Right kidney (tissue), 9 donors: ENCODE data around the gene PEAR1.

Experiments used
- DNase-seq: peaks from one replicate; pipeline ENCODE4 v3.0.0-alpha.2; 2016
- long read RNA-seq, 8 donors: transcript quantifications; one replicate each; lab custom pipeline, GENCODE V29; 2026

PEAR1 gene
- long read RNA-seq, donor 1, partial matches to known transcripts, result 11 of 11 reads
- long read RNA-seq, donor 1, other reads (novel, unspliced or antisense), result 0 of 11 reads
- long read RNA-seq, donor 2, partial matches to known transcripts, result 7 of 7 reads
- long read RNA-seq, donor 2, other reads (novel, unspliced or antisense), result 0 of 7 reads
- long read RNA-seq, donor 3, partial matches to known transcripts, result 5 of 5 reads
- long read RNA-seq, donor 3, other reads (novel, unspliced or antisense), result 0 of 5 reads
- long read RNA-seq, donor 4, full-length matches to known transcripts, result 3 of 3 reads
- long read RNA-seq, donor 4, partial matches to known transcripts, result 0 of 3 reads
- long read RNA-seq, donor 4, other reads (novel, unspliced or antisense), result 0 of 3 reads
- long read RNA-seq, donor 5, result 0 reads
- long read RNA-seq, donor 6, partial matches to known transcripts, result 40 of 40 reads
- long read RNA-seq, donor 6, other reads (novel, unspliced or antisense), result 0 of 40 reads
- long read RNA-seq, donor 7, partial matches to known transcripts, result 0 of 1 reads
- long read RNA-seq, donor 7, other reads (novel, unspliced or antisense), result 0 of 1 reads
- long read RNA-seq, donor 8, full-length matches to known transcripts, result 3 of 11 reads
- long read RNA-seq, donor 8, partial matches to known transcripts, result 8 of 11 reads
- long read RNA-seq, donor 8, other reads (novel, unspliced or antisense), result 0 of 11 reads

DNA sequence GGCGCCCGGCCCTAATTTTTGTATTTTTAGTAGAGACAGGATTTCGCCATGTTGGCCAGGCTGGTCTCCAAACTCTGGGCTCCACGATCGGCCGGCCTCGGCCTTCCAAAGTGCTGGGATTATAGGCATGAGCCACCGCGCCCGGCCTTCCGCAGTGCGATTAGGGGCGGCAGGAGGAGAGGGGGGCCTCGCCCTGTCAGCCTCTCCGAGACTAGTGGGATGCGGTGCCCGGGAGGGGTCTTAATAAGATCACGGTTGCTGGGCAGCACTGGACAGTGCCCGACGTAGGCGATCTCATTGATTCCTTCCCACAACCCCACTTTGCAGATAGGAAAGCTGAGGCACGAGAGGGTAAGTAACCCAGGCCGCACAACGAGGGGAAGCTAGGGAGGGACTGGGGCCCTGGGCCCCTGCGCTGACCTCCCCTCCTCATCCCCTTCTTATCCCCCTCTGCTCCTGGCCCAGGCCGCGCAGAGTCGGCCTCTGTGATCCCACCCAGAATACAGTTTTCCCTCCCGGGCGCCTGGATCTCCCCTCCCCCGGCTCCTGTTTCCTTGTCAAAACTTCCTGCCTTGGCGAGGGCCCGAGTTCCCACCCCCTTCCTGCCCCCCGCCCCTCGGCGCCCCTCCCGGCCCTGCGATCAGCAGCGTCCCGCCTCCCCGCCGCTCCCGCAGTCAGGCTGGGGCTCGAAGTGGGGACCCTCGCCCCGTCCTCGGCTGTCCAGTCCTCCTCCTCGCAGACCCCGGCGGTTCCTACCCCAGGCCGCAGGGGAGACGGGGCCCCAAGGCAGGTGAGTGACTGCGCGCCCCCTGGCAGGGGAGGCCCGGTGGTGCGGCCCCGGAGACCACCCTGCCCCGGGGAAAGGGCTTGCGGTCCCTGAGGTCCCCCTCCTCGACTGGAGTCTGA lies at the start of gene PEAR1:
Gene PEAR1, plus strand, starts transcription at position 671 of the 906 bp plus-strand sequence. CDS start 10,209 bp downstream, outside the sequence.
- DNase-seq, result peak; percentile 69

GRCh38 chr1:156844102-156844501 lies 49.4 kb upstream of the PEAR1 start:
- no peak for DNase-seq

DNA sequence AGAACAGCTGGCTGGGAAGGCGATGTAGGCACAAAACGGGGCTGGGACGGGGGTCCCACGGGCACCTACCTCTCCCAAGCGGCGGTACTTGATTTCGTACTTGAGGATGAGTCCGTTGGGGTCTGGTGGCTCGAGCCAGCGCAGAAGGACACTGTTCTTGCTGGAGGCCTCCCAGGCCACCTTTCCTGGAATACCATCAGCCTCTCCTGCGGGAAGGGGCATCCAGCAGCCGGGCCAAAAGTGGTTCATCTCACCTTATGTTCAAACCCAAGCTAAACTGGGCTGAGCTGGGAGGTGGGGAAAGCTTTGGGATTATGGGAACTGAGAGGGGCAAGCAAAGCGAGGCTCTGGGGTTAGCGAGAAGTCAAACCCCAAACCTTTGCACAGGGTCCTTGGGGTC lies 48.9 kb upstream of the PEAR1 start:
- DNase-seq, result no peak

- DNase-seq, result no peak
Measured at GRCh38 chr1:156845055-156845952, 48.2 kb upstream of the PEAR1 start.

GRCh38 chr1:156845953-156846545 lies 47.5 kb upstream of the PEAR1 start:
- no peak for DNase-seq

DNA sequence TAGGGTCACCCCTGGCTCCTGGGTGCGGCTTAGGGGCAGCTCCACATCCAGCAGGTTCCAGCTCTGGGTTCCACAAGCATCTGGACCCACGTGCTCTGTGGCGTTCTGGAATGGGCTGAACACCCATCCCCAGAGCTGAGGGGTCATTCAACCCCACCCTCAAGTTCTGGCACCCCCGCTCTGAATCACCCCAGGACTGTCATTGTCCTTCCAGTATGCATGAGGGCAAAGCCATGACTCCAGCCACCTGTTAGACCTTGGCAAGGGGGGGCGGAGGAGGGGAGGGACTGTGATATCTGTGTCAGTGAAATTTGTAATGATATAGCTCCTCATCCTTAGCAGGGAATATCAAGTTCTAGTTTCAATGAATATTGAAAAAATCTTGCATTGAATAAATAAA lies 46.9 kb upstream of the PEAR1 start:
- no peak for DNase-seq

DNA sequence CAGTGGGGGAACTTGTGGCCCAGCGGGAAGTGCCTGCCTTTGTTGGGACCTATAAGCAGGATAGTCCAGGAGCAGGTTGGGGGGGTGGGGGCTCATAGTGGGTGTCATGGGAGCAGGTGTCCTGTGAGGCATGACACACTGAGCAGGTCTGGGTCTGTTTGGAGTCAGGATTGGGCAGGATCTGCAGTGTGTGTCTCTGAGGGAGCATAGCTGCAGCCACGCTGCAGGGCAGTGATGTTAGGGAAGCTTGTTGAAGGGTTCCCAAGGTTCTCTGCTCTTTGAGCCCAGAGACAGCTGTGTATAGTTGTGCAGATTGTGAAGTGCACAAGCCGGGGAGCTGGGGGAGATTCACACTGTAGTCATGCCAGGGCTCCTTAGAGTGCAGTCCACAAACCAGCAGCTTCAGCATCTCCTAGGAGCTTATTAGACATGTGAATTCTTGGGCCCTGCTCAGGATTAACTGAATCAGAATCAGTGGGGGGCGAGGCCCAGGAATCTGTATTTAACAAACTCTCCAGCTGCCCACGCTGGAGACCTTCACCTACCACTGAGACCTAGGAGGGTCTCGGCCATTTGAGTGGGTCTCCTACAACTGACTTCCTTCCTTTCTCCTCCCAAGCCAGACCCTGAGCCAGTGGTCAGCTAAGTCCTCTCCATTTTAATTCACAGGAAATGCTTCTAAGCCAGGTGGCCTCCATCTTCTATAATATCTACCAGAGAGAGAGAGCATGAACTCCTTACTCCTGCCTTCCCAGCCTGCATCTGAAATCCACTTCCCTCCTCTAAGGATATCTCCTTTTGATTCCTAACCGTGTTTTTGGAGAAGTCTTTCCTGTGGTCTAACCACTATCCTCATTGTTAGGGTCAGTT lies 45.7 kb upstream of the PEAR1 start:
- DNase-seq, result no peak

GRCh38 chr1:156848461-156849150 lies 44.9 kb upstream of the PEAR1 start:
- no peak for DNase-seq

GRCh38 chr1:156849151-156849496 lies 44.4 kb upstream of the PEAR1 start:
- DNase-seq, result no peak

GRCh38 chr1:156851779-156852417 lies 41.6 kb upstream of the PEAR1 start:
- no peak for DNase-seq

- DNase-seq, result peak; percentile 66
Measured at GRCh38 chr1:156852418-156852874, 41.1 kb upstream of the PEAR1 start.

DNA sequence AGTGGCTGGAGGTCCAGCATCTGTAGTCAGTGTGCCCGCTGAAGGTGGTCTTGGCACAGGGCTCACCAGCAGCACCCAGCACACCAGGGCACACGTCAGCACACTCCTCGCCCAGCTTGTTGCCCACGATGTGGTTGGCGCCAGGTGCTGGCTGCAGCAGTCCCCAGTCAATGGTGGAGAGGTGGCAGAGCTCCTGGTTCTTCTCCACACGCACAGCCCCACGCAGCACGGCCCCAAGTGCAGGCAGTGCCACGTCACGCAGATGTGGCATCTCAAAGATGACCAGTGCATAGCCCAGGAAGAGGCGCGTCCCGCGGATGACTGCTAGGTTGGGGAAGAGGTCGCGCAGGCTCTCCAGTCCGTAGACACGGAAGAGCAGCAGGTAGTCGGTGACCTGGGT lies 39.8 kb upstream of the PEAR1 start:
- no peak for DNase-seq

- no peak for DNase-seq
Measured at GRCh38 chr1:156854634-156855033, 38.9 kb upstream of the PEAR1 start.

- DNase-seq, result no peak
Measured at GRCh38 chr1:156856282-156856785, 37.2 kb upstream of the PEAR1 start.

DNA sequence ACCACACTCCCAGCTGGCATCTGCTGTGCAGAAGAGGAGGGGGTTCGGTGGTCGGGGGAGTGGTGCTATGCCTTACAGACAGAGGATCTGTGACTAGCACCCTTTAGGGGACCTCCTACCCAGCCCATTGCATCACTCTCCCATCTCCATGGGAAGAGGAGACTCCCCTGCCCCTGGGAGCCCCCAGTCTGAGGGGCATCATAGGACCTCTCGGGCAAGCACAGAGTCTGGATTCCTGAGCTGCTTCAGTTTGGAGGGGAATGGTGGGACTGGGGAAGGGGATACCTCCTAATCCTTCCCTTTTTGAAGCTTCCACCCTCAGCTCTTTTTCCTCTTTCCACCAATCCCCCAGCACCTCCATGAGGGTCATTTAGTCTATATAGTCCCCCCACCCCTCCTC lies 36.0 kb upstream of the PEAR1 start:
- DNase-seq, result no peak

- no peak for DNase-seq
Measured at GRCh38 chr1:156858555-156858956, 35.0 kb upstream of the PEAR1 start.

DNA sequence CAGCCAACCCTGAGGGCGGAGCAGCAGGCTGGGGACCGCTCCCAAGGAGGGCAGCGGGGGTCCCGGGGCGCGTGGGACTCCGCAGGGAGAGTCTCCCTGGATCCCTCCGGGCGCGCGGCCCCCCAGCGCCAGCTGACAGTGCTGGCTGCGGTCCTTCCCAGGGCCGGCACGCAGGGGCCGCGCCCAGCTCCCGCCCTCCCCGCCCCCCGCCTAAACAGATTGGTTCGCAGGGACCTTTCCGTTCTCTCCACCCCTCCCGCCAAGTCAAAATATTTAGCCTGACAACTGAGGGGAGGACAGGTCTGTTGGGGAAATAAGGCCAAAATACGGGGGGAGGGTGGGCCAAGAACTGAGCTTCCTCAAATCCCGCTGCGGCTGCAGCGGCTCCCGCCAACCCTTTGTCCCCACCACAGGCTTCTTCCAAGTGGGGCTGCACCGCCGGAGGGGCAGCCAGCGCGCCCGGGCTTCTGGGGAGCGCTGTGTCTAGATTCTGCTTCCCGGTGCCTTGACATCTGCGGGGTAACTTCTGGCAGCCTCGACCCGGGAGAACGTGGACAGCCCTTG lies 34.5 kb upstream of the PEAR1 start, which contains the start of gene INSRR:
Gene INSRR, minus strand, starts transcription at position 159 of the 564 bp plus-strand sequence. CDS start 496 bp downstream, outside the sequence.
- no peak for DNase-seq

GRCh38 chr1:156859523-156860112 lies 33.9 kb upstream of the PEAR1 start:
- DNase-seq, result peak; percentile 72
